ENCODE results near the gene ZSWIM9. TPM values are rescaled to one million over a fixed set of nuclear protein-coding genes. Genes with fewer than 3 reads are reported as not detected.

Gene ZSWIM9
- total RNA-seq, 2 experiments from 2014 or later = 10.2 to 13.3 TPM

DNA sequence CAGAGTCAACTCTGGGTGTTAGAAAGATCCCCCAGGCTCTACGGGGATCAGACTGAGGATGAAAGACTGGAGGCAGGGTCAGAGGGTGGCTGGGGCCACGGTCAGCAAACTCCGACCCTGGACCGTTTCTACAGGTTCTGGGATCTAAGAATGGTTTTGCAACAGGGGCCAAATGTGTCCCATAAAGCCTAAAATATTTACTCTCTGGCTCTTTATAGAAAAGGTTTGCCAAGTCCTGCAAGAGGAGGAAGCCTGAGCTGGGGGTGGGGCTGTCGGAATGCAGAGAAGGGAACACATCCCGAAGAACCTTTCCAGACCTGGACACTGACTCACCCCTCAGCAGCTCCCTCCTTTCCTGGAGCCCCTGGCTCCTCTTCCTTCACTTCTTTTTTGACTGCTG is 21.1 kb upstream of the ZSWIM9 start:
- H3K4me3 Mint-ChIP-seq = no peak overlapping the region
- ATAC-seq (ENCODE audit: low read depth) (no peak), DNase-seq (no peak)
- H3K4me1 Mint-ChIP-seq = no peaks in the 10 kb centered on the region
- POLR2A ChIA-PET = no interaction called here
- H3K9me3 Mint-ChIP-seq = no peaks in the 10 kb centered on the region
- H3K36me3 Mint-ChIP-seq = peaks cover 3% of the 10 kb centered on the region
- no peaks in the 10 kb centered on the region for H3K27me3 Mint-ChIP-seq
- no peak overlapping the region for H3K27ac Mint-ChIP-seq

DNA sequence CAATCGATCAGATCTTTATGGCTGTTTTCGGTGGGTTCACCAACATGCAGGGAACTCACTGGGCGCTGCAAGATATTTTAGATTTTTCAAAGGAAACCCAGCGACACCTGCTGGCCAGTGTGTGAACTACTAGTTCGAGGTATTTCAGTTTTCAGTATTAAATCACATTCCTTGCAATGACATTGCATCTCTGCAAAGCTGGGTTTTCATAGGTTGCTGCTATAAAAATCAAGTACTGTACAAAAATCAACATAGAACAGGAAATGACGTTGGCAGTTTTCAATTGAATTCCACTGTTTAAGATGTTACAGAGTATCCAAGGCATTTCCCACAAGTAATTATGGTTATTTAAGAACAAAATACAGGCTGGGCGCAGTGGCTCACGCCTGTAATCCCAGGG is 17.9 kb upstream of the ZSWIM9 start:
- Mint-ChIP-seq H3K27me3 (no peaks in the 10 kb centered on the region), H3K36me3 (peaks cover 6% of the 10 kb centered on the region), H3K4me1 (no peaks in the 10 kb centered on the region), H3K4me3 (no peak overlapping the region), H3K9me3 (no peaks in the 10 kb centered on the region), H3K27ac (peak overlapping the region; percentile 14)
- peak; percentile 39 for ATAC-seq (ENCODE audit: low read depth)
- POLR2A ChIA-PET = interaction anchor here (0.7 kb wide), 1 partner anchor 22 kb away, joined by 3 read pairs; no protein-coding TSS in a partner anchor
- DNase-seq = peak; percentile 68

DNA sequence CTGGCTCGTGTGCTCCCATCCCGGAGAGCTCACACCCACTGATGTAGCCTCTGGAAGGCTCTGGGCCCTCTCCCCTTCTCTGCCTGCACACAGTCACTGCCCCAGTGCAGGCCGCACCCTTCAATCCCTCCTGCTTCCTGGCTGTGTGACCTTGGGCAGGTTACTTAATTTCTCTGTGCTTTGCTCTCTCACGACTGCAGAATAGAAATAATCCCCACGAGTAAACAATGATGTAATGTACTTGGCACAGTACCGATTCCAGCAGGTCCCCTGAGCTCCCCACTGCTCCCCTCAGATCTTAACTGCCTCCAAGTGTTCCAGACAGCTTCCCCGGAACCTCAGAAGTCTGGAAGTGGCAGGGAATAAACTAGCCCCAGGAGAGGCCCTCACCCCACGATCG is 16.5 kb upstream of the ZSWIM9 start:
- no peaks in the 10 kb centered on the region for H3K9me3 Mint-ChIP-seq
- DNase-seq = no peak
- ATAC-seq (ENCODE audit: low read depth) = no peak
- no peak overlapping the region for H3K27ac Mint-ChIP-seq
- H3K4me1 Mint-ChIP-seq = no peaks in the 10 kb centered on the region
- POLR2A ChIA-PET = no interaction called here
- H3K27me3 Mint-ChIP-seq = no peaks in the 10 kb centered on the region
- peaks cover 14% of the 10 kb centered on the region for H3K36me3 Mint-ChIP-seq
- no peak overlapping the region for H3K4me3 Mint-ChIP-seq

GRCh38 chr19:48158210-48158790 is 12.2 kb upstream of the ZSWIM9 start:
- no peak overlapping the region for H3K27ac Mint-ChIP-seq
- H3K4me3 Mint-ChIP-seq = no peak overlapping the region
- H3K9me3 Mint-ChIP-seq = no peaks in the 10 kb centered on the region
- DNase-seq = no peak
- H3K4me1 Mint-ChIP-seq = no peaks in the 10 kb centered on the region
- H3K36me3 Mint-ChIP-seq = peaks cover 32% of the 10 kb centered on the region
- H3K27me3 Mint-ChIP-seq = no peaks in the 10 kb centered on the region
- POLR2A ChIA-PET = interaction anchor here (0.7 kb wide), 1 partner anchor 51 kb away, joined by 3 read pairs; no protein-coding TSS in a partner anchor
- no peak for ATAC-seq (ENCODE audit: low read depth)

- H3K4me1 Mint-ChIP-seq = peaks cover 25% of the 10 kb centered on the region
- ATAC-seq (ENCODE audit: low read depth) (no peak), DNase-seq (no peak)
- peak overlapping the region; percentile 31 for H3K27ac Mint-ChIP-seq
- H3K36me3 Mint-ChIP-seq = peaks cover 26% of the 10 kb centered on the region
- H3K9me3 Mint-ChIP-seq = no peaks in the 10 kb centered on the region
- POLR2A ChIA-PET = interaction anchor here (0.9 to 3.5 kb wide), 2 partner anchors 35 to 87 kb away, joined by 4 to 25 read pairs; partner anchors contain the start of gene CARD8
- no peaks in the 10 kb centered on the region for H3K27me3 Mint-ChIP-seq
- H3K4me3 Mint-ChIP-seq = peak overlapping the region; percentile 99
Observed at GRCh38 chr19:48168689-48169088, 1.8 kb upstream of the ZSWIM9 start.

GRCh38 chr19:48169578-48169938 is 922 bp upstream of the ZSWIM9 start:
- no peaks in the 10 kb centered on the region for H3K27me3 Mint-ChIP-seq
- peaks cover 27% of the 10 kb centered on the region for H3K36me3 Mint-ChIP-seq
- ATAC-seq (ENCODE audit: low read depth) (peak; percentile 7), DNase-seq (peak; percentile 95)
- H3K4me1 Mint-ChIP-seq = peaks cover 27% of the 10 kb centered on the region
- peak overlapping the region; percentile 99 for H3K4me3 Mint-ChIP-seq
- peak overlapping the region; percentile 99 for H3K27ac Mint-ChIP-seq
- POLR2A ChIA-PET = interaction anchor here (0.6 to 3.5 kb wide), 8 partner anchors 15 to 1642 kb away, joined by 3 to 25 read pairs (median 4); partner anchors contain the start of genes CARD8, PLA2G4C, SYNGR4 and TMEM143
- H3K9me3 Mint-ChIP-seq = no peaks in the 10 kb centered on the region

GRCh38 chr19:48170817-48171347 is 402 bp downstream of the ZSWIM9 start:
- peak; percentile 7 for ATAC-seq (ENCODE audit: low read depth)
- Mint-ChIP-seq H3K4me3 (peak overlapping the region; percentile 99), H3K27ac (peak overlapping the region; percentile 99), H3K9me3 (no peaks in the 10 kb centered on the region), H3K27me3 (no peaks in the 10 kb centered on the region), H3K36me3 (peaks cover 31% of the 10 kb centered on the region), H3K4me1 (peaks cover 35% of the 10 kb centered on the region)
- DNase-seq = no peak
- POLR2A ChIA-PET = interaction anchor here (0.6 to 3.5 kb wide), 3 partner anchors 30 to 78 kb away, joined by 3 to 25 read pairs (median 3); no protein-coding TSS in a partner anchor

DNA sequence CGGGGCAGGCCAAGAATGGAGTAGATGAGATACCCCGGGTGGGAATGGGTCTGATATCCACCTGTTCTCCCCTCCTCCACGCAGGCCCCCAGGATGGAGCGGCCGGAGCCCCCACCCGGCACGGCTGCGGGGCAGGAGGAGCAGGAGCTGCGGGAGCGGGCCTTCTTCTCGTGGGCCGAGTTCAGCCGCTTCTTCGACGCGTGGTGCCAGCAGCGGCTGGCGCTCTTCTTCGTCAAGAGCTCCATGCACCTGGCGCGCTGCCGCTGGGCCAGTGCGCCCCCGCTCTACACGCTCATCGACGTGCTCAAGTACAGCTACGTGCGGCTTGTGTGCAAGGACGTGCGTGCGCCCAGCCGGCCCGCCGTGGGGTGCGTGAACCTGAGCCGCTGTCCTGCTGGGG is 1.2 kb downstream of the ZSWIM9 start:
- POLR2A ChIA-PET = interaction anchor here (1.6 to 3.5 kb wide), 2 partner anchors 32 to 78 kb away, joined by 3 to 25 read pairs; no protein-coding TSS in a partner anchor
- peaks cover 35% of the 10 kb centered on the region for H3K4me1 Mint-ChIP-seq
- H3K4me3 Mint-ChIP-seq = peak overlapping the region; percentile 99
- DNase-seq (no peak), ATAC-seq (ENCODE audit: low read depth) (no peak)
- no peaks in the 10 kb centered on the region for H3K27me3 Mint-ChIP-seq
- no peaks in the 10 kb centered on the region for H3K9me3 Mint-ChIP-seq
- peaks cover 31% of the 10 kb centered on the region for H3K36me3 Mint-ChIP-seq
- H3K27ac Mint-ChIP-seq = no peak overlapping the region

DNA sequence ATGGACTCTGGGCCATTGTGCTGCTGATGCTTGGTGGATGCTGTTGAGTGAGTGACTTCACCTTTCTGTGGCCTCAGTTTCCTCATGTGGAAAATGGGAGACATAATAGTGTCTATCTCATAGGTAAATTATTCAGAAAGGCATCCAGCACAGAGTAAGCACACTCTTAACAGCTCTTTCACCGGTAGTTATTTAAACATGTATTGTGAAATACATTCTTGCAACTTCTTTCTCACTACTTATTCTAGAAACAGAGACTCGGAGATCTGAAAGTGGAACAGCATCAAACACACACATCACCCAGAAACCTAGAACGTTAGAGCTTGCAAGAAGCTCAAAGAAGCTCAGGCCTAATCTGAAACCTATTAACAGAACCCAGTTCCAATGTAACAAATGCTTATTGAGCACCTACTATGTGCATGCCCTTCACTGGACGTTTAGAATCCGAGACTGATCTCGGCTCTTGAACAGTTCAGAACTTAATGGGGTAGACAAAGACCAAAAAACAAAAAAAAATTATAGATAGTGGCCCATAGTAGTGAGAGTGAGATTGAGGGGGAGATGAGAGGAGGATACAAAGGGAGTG is 4.1 kb downstream of the ZSWIM9 start:
- no peak for ATAC-seq (ENCODE audit: low read depth)
- H3K9me3 Mint-ChIP-seq = no peaks in the 10 kb centered on the region
- POLR2A ChIA-PET = no interaction called here
- H3K27ac Mint-ChIP-seq = peak overlapping the region; percentile 34
- peaks cover 38% of the 10 kb centered on the region for H3K36me3 Mint-ChIP-seq
- peaks cover 29% of the 10 kb centered on the region for H3K4me1 Mint-ChIP-seq
- no peaks in the 10 kb centered on the region for H3K27me3 Mint-ChIP-seq
- no peak overlapping the region for H3K4me3 Mint-ChIP-seq
- DNase-seq = no peak

GRCh38 chr19:48175578-48175977 is 5.1 kb downstream of the ZSWIM9 start:
- peaks cover 29% of the 10 kb centered on the region for H3K4me1 Mint-ChIP-seq
- POLR2A ChIA-PET = no interaction called here

GRCh38 chr19:48176226-48176625 is 5.7 kb downstream of the ZSWIM9 start:
- H3K27ac Mint-ChIP-seq = no peak overlapping the region
- peaks cover under 1% of the 10 kb centered on the region for H3K9me3 Mint-ChIP-seq
- ATAC-seq (ENCODE audit: low read depth) (no peak), DNase-seq (no peak)
- peaks cover 24% of the 10 kb centered on the region for H3K4me1 Mint-ChIP-seq
- no peak overlapping the region for H3K4me3 Mint-ChIP-seq
- POLR2A ChIA-PET = no interaction called here
- H3K36me3 Mint-ChIP-seq = peaks cover 47% of the 10 kb centered on the region
- no peaks in the 10 kb centered on the region for H3K27me3 Mint-ChIP-seq

More at GRCh38 chr19:48175578-48175977, 5.1 kb downstream of the ZSWIM9 start:
- no peak for ATAC-seq (ENCODE audit: low read depth)
- H3K27me3 Mint-ChIP-seq = no peaks in the 10 kb centered on the region
- H3K27ac Mint-ChIP-seq = no peak overlapping the region
- H3K9me3 Mint-ChIP-seq = no peaks in the 10 kb centered on the region
- peaks cover 47% of the 10 kb centered on the region for H3K36me3 Mint-ChIP-seq
- DNase-seq = no peak
- no peak overlapping the region for H3K4me3 Mint-ChIP-seq

DNA sequence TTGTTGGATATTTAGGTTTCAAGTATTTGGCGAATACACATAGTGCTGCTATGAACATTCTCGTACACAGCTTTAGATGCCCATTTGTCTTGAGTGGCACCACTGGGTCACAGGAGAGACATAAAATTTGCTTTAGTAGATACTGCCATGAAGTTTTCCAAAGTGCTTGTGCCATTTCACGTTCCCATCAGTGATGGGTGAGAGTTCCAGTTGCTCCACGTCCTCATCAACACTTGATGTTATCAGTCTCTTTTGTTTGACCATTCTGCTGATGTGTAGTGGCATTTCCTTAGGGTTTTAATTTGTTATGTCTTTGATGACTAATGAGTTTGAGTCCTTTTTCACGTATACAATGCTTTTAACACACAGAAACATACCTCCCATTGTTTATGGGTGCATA is 11.0 kb downstream of the ZSWIM9 start:
- Mint-ChIP-seq H3K27ac (no peak overlapping the region), H3K4me1 (peaks cover 4% of the 10 kb centered on the region), H3K36me3 (peaks cover 40% of the 10 kb centered on the region), H3K27me3 (no peaks in the 10 kb centered on the region), H3K9me3 (peaks cover 8% of the 10 kb centered on the region), H3K4me3 (no peak overlapping the region)
- DNase-seq = no peak
- POLR2A ChIA-PET = no interaction called here
- ATAC-seq (ENCODE audit: low read depth) = no peak

GRCh38 chr19:48182434-48182833 is 12.0 kb downstream of the ZSWIM9 start:
- H3K4me3 Mint-ChIP-seq = no peak overlapping the region
- no peak for DNase-seq
- peaks cover 8% of the 10 kb centered on the region for H3K9me3 Mint-ChIP-seq
- no peak for ATAC-seq (ENCODE audit: low read depth)
- peaks cover 37% of the 10 kb centered on the region for H3K36me3 Mint-ChIP-seq
- H3K27ac Mint-ChIP-seq = no peak overlapping the region
- H3K4me1 Mint-ChIP-seq = no peaks in the 10 kb centered on the region
- POLR2A ChIA-PET = no interaction called here
- no peaks in the 10 kb centered on the region for H3K27me3 Mint-ChIP-seq

GRCh38 chr19:48183356-48183755 is 12.9 kb downstream of the ZSWIM9 start:
- POLR2A ChIA-PET = interaction anchor here (2.1 kb wide), 1 partner anchor 20 kb away, joined by 7 read pairs; no protein-coding TSS in a partner anchor
- ATAC-seq (ENCODE audit: low read depth) (no peak), DNase-seq (no peak)
- Mint-ChIP-seq H3K9me3 (peaks cover 8% of the 10 kb centered on the region), H3K4me1 (no peaks in the 10 kb centered on the region), H3K4me3 (no peak overlapping the region), H3K27ac (no peak overlapping the region), H3K27me3 (no peaks in the 10 kb centered on the region), H3K36me3 (peaks cover 41% of the 10 kb centered on the region)

Measured in activated naive CD8-positive, alpha-beta T cell treated with anti-CD3 and anti-CD28 coated beads, Interleukin-2, amount 10 ng/mL, durations not matched to agents 7 days and 5 days (primary cell).